Stimulated activated CD4-positive, alpha-beta T cell treated with anti-CD3 and anti-CD28 coated beads, Interleukin-4, amount 100 ng/mL, for 48 hours (primary cell): Measurements from ENCODE around the gene GPX6.
"Not testable (repeated sequence)": the region's sequence is repeated elsewhere in the genome, so short reads cannot be mapped to it uniquely, and the experiment has no call there.

Experiments
- DNase-seq, 2 donors: peaks; one replicate each; pipeline ENCODE4 v3.0.0-alpha.2; 2020; ENCODE audit warnings: low read depth in 2 of 2

Gene GPX6

DNA sequence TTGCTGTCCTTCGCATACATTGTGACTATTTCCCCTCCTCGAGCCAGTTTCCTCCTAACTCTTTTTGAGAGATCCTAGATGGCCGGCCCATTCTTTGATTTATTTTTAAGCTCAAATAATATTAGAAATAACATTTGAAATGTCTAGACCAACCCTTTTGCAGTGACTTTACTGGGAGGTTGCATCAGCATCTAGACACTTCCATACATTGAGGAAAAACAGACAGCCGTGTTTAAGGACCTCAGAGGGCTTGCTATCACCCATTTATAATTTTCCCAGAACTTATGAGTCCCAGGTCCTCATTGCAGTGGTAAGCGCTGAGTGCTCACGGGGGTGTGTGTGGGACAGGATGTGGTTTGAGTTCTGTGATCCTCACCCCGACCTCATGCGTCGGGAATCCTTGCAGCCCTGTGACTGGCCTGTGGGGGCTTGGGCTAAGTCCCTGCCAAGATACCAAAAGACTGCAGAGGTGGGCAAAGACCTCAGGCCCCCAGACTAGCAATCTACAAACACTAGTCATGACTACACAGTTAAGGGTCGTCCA, 10.0 kb upstream of the GPX6 start, which contains the start of gene GPX5:
Gene GPX5, plus strand, starts transcription at position 386 of the 544 bp plus-strand sequence. Its CDS starts 133 bp downstream, at position 519.
- DNase-seq = no peak

- no peak for DNase-seq
These were observed 7.6 kb upstream of the GPX6 start for GRCh38 chr6:28523241-28523622.

GRCh38 chr6:28522594-28523240, 7.1 kb upstream of the GPX6 start:
- DNase-seq = no peak

DNA sequence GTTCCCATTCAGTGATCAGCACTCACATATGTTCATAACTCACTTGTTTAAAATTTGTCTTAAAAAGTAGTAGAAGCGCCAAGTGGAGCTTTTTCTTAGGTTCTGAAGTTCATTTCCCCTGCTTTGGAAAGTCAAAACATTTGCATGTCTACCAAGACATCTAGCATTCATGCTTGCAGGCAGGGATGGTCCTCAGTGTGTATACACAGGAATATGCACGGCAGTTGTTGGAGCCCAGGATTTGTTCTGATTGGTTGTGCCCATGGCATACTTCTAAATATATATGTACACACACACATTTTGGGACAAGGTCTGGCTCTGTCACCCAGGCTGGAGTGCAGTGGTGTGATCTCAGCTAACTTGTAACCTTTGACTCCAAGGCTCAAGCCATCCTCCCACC, 2.4 kb upstream of the GPX6 start:
- DNase-seq = no peak

GRCh38 chr6:28512387-28512786, 3.2 kb downstream of the GPX6 start:
- DNase-seq = not testable (repeated sequence)

GRCh38 chr6:28511628-28512300, 3.8 kb downstream of the GPX6 start:
- DNase-seq = no peak

DNA sequence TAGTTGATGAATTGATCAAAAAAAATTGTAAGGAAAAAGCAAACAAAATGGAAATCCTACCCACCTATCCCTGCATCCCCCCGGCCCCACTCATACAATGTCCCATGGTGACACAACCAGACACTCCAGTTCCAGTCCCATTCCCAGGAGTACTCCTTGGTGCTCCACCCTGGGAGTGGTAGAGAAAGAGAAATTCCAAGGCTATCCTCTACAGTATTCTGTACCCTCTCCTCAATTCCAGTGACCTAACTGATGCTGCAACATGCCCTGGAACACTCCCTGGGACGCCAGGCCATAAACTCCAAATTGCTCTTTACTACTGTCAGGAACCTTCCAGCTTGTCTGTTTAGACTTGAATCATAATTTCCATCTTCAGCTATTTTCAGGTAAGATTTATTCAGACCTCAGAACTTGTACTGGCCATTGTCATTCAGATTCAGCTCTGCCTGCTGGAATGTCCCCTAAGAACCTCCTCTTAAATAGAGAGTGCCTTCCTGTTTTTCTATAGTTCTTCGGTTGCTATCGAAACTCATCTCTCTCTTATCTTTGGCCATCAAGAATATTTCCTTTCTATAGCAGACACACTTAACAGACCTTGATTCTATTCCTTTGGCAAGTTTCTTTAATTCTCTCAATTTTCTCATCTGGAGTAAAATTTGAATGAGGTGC, 8.7 kb downstream of the GPX6 start:
- no peak for DNase-seq

DNA sequence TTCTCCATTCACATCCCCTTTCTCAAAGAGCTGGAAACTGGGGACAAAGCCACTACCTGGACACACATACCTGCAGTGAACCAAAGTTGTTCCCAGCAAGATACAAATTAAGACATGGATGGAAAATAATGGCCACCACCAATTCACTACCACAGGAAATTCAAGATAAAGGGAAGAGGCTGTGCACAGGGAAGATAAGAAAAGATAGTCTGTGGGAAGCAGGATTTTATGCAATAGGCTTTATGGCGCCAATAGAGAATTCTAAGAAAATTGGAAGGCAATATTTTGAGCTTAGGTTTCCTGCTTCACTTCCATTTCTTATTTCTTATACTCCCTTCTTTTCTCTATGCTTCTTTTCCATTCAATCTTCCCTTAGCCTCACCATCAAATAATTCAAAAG, 9.9 kb downstream of the GPX6 start:
- DNase-seq = no peak

DNA sequence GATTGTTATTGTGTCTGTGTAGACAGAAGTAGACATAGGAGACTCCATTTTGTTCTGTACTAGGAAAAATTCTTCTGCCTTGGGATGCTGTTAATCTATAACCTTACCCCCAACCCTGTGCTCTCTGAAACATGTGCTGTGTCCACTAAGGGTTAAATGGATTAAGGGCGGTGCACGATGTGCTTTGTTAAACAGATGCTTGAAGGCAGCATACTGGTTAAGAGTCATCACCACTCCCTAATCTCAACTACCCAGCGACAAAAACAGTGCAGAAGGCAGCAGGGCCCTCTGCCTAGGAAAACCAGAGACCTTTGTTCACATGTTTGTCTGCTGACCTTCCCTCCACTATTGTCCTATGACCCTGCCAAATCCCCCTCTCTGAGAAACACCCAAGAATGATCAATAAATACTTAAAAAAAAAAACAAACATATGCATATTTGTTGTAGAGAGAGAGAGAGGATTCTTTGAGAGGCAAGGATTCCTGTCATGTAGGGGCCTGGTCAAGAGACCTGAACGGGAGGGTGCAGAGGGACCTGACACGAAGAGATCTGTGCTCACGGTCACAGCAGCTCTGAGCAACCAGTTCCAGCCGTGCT, 12.8 kb downstream of the GPX6 start:
- not testable (repeated sequence) for DNase-seq

GRCh38 chr6:28502136-28502535, 13.5 kb downstream of the GPX6 start:
- DNase-seq = not testable (repeated sequence)

GRCh38 chr6:28501259-28501658, 14.3 kb downstream of the GPX6 start:
- DNase-seq = no peak

- no peak for DNase-seq
These were observed 17.7 kb downstream of the GPX6 start for GRCh38 chr6:28497893-28498292.

DNA sequence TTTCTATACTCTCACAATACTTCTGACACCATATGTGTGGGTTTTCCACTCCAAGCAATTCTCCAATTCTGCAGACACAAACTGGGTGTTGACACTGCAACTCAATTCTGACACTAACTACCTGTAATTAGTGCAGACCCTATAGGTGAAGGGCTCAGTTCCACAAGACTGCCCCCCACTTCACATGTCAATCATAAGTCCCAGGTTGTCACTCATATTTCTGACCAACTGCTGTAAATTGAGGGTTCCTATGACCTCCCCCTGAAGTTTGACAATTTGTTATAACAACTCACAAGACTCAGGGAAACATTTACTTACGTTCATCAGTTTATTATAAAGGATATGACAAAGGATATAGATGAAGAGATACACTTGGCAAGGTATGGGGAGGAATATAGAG, 18.3 kb downstream of the GPX6 start:
- no peak for DNase-seq

DNA sequence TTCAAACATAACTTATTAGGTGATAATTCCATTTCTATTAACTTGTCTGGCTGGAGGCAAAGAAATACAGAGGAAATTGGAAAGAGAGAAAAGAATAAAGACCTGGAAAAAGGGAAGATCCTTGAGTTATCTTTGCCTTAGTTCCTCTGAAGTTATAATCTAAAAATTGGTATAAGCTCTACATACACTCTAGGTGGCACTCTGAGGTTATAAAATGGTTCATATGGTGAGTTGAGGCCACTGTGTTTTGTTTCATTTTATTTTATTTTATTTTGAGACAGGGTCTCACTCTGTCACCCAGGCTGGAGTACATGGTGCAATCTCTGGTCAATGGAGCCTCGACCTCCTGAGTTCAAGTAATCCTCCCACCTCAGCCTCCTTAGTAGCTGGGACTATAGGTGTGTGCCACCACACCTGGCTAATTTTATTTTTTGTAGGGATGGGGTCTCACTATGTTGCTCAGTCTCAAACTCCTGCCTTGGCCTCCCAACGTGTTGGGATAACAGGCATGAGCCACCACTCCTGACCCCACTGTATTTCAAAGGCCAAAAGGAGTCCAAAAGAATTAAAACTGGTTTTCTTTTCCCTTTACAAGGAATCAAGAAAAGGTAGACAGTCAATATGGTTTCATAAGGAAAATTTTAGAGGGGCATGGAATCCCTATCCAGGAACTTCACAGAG, 19.4 kb downstream of the GPX6 start:
- no peak for DNase-seq

- no peak for DNase-seq
These were observed 23.6 kb downstream of the GPX6 start for GRCh38 chr6:28491984-28492317.

GRCh38 chr6:28490205-28490890, 25.2 kb downstream of the GPX6 start:
- peak in 1 of 2 donors; percentile 14 for DNase-seq

DNA sequence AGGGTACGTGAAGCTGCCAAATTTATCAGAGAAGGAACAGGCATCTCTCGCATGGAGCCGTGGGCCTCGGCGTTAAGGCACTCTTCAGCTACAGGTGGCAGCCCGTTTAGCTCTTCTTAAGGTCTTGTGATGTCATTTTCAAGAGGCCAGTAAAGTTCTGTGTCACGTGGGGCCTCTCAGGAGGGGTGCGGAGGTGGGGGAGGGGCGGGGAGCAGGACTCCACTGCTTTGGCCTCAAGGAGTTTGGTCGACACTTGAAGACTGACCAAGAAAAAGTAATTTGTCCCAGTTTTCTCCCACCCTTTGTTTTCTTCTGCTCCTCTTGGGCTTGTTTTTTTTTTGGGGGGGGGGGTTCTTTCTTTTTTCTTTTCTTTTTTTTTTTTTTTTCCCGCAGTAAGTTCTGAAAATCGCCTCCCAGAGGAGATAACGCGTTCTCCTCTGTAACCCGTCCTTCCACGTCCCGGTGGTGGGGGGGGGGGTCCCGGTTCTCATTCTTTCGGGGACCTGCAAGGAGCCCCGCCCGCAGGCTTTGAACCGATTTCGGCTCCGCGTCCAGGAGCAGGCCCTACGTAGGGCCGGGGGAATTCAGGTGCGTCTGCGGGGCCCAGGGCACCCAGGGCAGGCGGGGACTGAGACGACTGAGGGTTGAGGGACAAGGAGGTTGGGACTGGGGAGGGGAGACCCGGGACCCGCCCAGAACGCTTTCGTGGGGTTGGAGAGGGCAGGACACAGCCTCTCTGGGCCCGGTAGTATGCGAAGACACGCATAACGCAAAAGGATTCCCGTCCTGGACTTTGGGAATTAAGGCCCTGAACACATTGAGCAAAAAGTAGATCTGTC, 26.0 kb downstream of the GPX6 start:
- DNase-seq = peak; percentile 35 to 44

GRCh38 chr6:28488916-28489365, 26.7 kb downstream of the GPX6 start:
- DNase-seq = peak; percentile 24 to 40

- DNase-seq = no peak
These were observed 28.4 kb downstream of the GPX6 start for GRCh38 chr6:28486988-28487742.
